GM18867 (cell line): ENCODE data around the gene PDRG1.

Source experiments
- ATAC-seq: cut with Tn5 transposase; IDR thresholded peaks from one replicate; pipeline ENCODE4 v1.9.1; 2021; ENCODE audit warnings: mild to moderate bottlenecking, moderate library complexity; ENCODE audit not compliant: unreplicated experiment

Gene PDRG1

GRCh38 chr20:31967830-31968249 lies 16.0 kb upstream of the PDRG1 start, which contains the start of gene XKR7:
Gene XKR7, plus strand, starts transcription at chr20:31968151. Its CDS starts 25 bp downstream, at chr20:31968176.
- ATAC-seq: no peak

GRCh38 chr20:31966991-31967655 lies 15.3 kb upstream of the PDRG1 start:
- ATAC-seq: no peak

DNA sequence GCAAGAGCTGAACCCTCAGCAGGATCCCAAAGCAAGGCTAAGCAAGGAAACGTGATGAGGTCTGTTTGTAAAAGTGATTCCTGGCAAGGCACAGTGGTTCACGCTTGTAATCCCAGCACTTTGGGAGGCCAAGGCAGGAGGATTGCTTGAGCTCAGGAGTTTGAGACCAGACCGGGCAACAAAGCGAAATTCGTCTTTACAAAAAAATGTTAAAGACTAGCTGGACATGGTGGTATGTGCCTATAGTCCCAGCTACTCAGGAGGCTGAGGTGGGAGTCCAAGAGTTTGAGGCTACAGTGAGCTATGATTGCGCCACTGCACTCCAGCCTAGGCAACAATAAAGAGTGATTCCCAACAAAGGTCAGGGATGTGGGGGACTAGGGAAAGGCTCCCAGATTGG lies 12.0 kb upstream of the PDRG1 start:
- ATAC-seq: no peak

- ATAC-seq: no peak
Measured at GRCh38 chr20:31962761-31963160, 10.9 kb upstream of the PDRG1 start.

DNA sequence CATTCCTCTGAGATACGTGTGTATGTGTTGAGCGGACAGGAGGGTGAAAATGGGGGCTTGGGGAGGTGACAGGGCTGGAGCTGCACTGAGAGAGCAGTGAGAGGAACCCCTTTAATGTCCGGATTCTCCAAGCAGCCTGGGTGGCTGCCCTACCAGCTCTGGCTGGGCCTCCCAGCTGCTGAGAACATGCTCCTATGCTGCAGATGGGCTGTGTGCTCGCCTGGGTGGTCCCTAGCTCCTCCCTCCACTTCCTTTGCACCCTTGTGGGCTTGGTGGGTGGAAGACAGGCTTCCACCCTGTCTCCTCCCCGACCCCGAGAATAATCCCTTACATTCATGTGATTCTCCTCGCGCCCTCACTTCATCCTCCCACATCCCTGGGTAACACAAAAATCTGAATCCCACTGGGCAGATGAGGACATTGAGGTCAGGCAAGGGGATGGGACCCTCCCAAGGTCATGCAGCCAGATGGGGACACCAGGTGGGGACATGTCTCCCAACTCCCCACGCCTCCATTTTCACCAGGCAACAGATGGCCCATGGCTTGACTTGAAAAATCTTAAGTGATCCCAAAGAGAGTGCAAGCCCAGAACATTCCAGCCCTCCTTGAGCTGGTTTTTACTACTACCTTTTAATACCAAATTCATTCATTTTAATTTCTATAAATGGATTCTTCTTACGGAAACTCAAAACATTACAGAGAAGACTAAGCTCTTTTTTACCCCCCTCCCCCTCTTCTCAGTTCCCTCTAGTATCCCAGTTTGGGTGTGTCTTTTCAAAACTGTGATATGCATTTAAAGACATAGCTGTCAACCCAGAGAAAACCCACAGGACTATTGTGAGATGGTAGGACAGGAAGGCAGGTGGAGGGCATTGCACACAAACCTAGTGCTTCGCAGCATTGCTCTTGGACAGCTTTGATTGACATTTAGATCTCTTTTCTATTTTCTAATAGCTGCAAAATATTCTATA lies 5.0 kb upstream of the PDRG1 start:
- ATAC-seq: no peak

DNA sequence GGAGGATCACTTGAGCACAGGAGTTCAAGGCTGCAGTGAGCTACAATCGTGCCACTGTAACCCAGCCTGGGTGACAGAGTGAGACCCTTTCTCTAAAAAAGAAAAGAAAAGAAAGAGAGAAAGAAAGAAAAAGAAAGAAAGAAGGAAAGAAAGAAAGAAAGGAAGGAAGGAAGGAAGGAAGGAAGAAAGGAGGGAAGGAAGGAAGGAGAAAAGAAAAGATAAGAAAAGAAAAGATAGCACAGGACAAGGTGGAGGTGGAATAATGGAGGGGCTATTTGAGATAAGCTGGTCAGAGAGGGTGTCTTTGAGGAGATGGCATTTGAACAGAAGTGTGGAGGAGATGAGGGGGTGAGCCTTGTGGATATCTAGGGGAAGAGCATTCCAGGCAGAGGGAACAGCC lies 2.7 kb upstream of the PDRG1 start:
- ATAC-seq: no peak

GRCh38 chr20:31953556-31954148 lies 1.8 kb upstream of the PDRG1 start:
- ATAC-seq: no peak

DNA sequence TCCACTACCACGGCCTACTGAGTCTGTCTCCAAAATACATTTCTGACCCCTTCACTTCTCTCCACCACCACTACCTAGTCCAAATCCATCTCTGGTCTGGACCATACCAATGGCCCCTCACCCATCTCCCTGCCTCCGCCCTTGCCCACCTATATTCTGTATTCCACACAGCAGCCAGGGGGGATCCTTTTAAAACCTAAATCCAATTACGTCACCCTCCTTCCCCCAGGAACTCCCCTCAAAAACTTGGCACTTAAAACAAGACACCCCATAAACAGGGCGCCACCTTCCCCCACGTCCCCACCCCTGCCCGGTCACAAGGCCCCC lies 680 bp downstream of the PDRG1 start:
- ATAC-seq: no peak

DNA sequence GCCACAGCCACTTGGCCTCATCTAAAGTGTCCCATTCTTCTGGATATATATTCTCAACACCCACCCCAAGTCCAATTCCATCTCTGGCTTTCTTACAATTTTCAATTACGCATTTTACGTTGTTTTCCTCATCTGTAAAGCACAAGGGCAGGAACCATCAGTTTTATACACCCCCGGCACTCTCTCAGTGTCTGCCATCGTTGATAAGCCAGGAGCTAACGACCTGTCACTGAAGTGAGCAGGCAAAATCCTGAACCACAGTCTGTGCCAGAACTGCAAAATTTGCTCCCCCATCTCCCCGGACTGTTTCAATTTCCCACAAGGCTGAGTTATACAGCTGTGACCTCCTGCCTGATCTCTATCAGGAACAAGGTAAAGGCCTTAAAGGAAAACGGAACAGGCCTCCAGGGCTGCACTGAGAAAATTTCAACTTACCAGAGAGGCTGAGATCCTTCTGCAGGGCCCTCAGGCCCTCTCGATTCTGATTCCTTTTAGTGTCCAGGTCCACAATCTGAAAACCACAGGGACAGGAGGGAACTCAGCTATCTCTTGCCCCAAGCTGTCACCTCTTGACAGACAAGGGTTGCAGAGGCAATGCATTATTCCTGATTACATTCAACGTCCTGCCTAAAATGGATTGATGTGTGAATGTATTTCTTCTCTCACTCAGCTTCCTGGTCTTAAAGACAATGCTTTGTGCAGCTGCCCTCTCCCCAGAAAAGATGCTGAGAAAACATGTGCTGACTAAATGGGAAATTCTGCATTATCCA lies 1.8 kb downstream of the PDRG1 start:
- no peak for ATAC-seq

DNA sequence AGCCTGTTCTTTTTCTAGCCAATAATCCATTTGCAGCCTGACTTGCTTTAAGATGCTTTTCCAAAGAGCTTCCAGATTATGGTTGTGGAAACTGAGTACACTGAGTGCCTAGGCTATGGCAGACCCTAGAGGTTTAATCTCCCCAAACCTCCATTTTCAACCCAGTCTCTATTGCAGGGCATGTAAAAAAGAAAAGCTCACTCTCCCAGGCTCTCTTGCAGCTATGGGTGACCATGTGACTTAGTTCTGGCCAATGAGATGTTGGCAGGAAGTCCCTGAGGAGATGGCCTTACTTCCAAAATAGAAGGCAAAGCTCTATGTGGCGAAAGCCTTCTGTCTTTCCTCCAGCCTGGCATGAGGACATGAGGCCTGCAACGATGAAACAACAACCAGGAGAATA lies 3.8 kb downstream of the PDRG1 start:
- ATAC-seq: no peak

DNA sequence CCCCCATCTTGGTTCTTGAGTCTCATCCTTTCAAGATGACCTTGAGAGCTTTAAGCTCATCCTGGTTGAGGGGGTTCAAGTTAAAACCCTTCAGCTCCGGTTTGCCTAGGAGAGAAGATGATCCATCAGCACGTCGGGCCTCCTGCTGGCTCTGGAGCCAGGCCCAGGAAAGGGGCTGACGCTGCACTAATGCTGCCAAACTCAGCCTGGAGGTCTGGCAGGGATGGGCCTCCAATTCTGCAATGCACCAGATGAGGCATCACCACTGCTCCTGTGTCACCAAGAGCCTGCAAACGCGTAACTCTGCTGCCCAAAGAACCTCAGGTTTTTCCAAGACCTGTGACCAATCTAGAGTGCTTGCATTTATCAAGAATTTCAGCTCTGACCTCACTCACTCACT lies 6.1 kb downstream of the PDRG1 start:
- ATAC-seq: no peak

GRCh38 chr20:31945319-31945718 lies 6.5 kb downstream of the PDRG1 start:
- no peak for ATAC-seq

GRCh38 chr20:31943052-31943471 lies 8.8 kb downstream of the PDRG1 start:
- ATAC-seq: no peak

DNA sequence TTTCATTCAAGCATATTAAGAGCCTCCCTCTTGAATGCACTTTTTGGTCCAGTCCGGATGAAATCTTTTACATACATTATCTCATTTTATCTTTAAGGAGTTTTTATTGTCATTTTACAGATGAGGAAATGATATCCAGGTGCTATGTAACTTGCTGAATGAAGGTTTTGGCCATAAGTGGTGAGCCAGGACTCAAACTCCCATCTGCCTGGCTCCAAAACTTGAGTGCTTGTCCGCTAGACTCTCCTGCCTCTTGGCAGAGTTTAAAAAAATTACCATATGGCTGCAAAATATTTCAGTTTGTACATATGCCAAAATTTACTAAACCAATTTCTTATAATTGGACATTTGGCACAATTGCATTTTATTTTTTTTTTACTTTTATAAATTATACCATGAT lies 12.2 kb downstream of the PDRG1 start:
- ATAC-seq: no peak

- no peak for ATAC-seq
Measured at GRCh38 chr20:31937820-31938219, 14.0 kb downstream of the PDRG1 start.

GRCh38 chr20:31936420-31936819 lies 15.4 kb downstream of the PDRG1 start:
- ATAC-seq: no peak

- ATAC-seq: no peak
Measured at GRCh38 chr20:31934968-31935764, 16.7 kb downstream of the PDRG1 start.

- ATAC-seq: no peak
Measured at GRCh38 chr20:31934491-31934890, 17.4 kb downstream of the PDRG1 start.

GRCh38 chr20:31933698-31934097 lies 18.1 kb downstream of the PDRG1 start:
- ATAC-seq: no peak

GRCh38 chr20:31930779-31931178 lies 21.1 kb downstream of the PDRG1 start:
- ATAC-seq: no peak
